Esophagus (tissue), 2 donors: Measurements from ENCODE around the gene FDXR. TPM values are rescaled to one million over a fixed set of nuclear protein-coding genes. Genes with fewer than 3 reads are reported as not detected.

Source experiments
- H3K27ac ChIP-seq, 2 donors: one replicate each; pipeline ENCODE4 v1.5.1; 2013; ENCODE audit warnings: low read depth in 2 of 2, mild to moderate bottlenecking in 2 of 2, inconsistent platforms in 1 of 2, low read length in 1 of 2, moderate library complexity in 1 of 2
- H3K27me3 ChIP-seq, 2 donors: one replicate each; pipeline ENCODE4 v1.6.1; 2013; ENCODE audit warnings: low read length in 2 of 2, control low read depth in 1 of 2, mild to moderate bottlenecking in 1 of 2; ENCODE audit not compliant: insufficient read depth in 2 of 2, control insufficient read depth in 1 of 2
- H3K36me3 ChIP-seq, 2 donors: one replicate each; pipeline ENCODE4 v1.6.1; 2013; ENCODE audit warnings: low read length in 1 of 2; ENCODE audit not compliant: control insufficient read depth in 2 of 2, insufficient read depth in 2 of 2
- H3K4me1 ChIP-seq, 2 donors: one replicate each; pipeline ENCODE4 v1.6.1; 2013; ENCODE audit warnings: low read length in 1 of 2; ENCODE audit not compliant: control insufficient read depth in 2 of 2, insufficient read depth in 2 of 2
- H3K4me3 ChIP-seq, 2 donors: one replicate each; pipeline ENCODE4 v1.5.1; 2013; ENCODE audit warnings: low read length in 2 of 2, mild to moderate bottlenecking in 2 of 2, low read depth in 1 of 2, moderate library complexity in 1 of 2
- H3K9me3 ChIP-seq, 2 donors: one replicate each; pipeline ENCODE4 v1.6.1; 2013; ENCODE audit warnings: mild to moderate bottlenecking in 2 of 2, low read depth in 1 of 2, low read length in 1 of 2, moderate library complexity in 1 of 2; ENCODE audit not compliant: control insufficient read depth in 2 of 2, insufficient read depth in 1 of 2
- whole genome bisulfite sequencing, 2 donors: extraction: QIAGEN DNeasy Blood & Tissue Kit; methylation state at CpG; one replicate each; pipeline ENCODE4 v1.1.7; 2013; 5-methylcytosine and 5-hydroxymethylcytosine counted together
- polyA plus RNA-seq, 2 donors: library from polyadenylated mRNA; stranded (reverse); fragments of 200-250 nt; gene quantifications; one replicate each; pipeline ENCODE4 v1.2.3, GENCODE V29; 2013
- donor health status: healthy with polysubstance abuse.
- donor health status: Bipolar disorder and iron deficiency.

The FDXR gene
- polyA plus RNA-seq, 2 donors, result 13.4 to 28.9 TPM

DNA sequence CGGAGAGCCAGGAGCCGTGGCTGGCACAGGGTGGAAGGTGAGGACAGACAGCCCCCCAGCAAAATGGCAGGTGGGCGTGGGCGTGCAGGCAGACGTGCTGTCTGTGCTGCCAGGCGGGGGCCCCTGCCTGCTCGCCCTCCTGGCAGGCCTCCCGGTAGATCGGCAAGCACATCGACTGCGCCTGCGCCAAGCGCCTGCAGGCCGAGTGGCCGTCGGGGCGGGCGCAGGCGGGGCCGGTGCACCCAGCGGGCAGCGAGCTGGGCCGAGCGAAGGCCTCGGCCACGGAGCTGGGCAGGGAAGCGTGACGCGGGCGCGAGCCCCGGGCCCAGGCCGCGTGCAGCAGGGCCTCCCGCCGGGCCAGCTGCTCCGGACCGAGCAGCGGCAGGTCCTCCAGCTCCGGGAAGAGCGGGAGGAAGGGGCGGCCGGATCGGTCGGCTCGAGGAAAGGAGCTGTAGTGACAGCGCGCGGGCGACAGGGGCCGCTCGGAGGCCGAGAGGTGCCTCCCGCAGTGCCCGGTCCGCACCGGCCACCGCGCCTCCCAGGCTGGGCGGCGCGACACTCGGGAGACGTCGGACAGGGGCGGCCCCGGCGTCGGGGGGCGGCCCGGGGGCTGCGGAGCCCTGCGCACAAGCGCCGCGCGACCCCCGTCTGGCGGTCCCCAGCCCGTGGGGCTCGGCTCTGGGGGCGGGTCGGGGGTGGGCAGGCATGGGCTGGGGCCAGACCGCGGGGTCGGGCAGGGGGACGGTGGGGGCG is 30.0 kb downstream of the FDXR start:
- Histone ChIP-seq H3K4me1 (peaks cover 3 to 20% of the 10 kb centered on the region in 2 donors), H3K4me3 (peak overlapping the region; percentile 44 to 48), H3K27ac (no peak overlapping the region), H3K36me3 (peaks cover 0 to 4% of the 10 kb centered on the region in 2 donors), H3K9me3 (no peaks in the 10 kb centered on the region), H3K27me3 (no peaks in the 10 kb centered on the region)
- 3 to 5% methylated on average over 47 to 88 of the region's 88 CpGs for WGBS, 2 donors

DNA sequence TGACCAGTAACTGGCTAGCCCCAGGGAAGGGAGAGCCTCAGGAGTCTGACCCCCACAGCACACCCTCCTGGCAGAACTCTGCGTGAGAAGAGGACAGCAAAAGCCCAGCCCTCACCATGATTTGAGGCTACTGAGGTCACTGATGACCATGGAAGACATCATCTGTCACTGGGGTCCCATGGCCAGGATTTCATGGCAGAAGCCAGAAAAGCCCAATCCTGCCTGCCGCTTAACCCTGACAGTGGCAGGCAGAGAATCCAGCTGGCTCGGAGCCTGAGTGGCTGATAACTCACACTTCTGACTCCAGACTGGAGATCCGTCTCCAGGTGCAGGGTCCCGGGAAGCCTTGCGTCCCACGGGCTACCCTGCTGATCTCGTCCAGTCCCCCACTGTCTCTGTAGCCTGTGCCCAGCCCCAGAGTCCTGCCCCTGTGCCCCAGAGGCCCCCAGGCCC is 30.6 kb downstream of the FDXR start:
- no peaks in the 10 kb centered on the region for H3K27me3 ChIP-seq
- no peaks in the 10 kb centered on the region for H3K9me3 ChIP-seq
- H3K4me1 ChIP-seq, result peaks cover 3 to 20% of the 10 kb centered on the region in 2 donors
- H3K36me3 ChIP-seq, result peaks cover 0 to 9% of the 10 kb centered on the region in 2 donors
- H3K27ac ChIP-seq, result no peak overlapping the region
- 21 to 36% methylated on average over 8 of the region's 8 CpGs for WGBS, 2 donors
- peak overlapping the region in 1 of 2 donors; percentile 48 for H3K4me3 ChIP-seq

DNA sequence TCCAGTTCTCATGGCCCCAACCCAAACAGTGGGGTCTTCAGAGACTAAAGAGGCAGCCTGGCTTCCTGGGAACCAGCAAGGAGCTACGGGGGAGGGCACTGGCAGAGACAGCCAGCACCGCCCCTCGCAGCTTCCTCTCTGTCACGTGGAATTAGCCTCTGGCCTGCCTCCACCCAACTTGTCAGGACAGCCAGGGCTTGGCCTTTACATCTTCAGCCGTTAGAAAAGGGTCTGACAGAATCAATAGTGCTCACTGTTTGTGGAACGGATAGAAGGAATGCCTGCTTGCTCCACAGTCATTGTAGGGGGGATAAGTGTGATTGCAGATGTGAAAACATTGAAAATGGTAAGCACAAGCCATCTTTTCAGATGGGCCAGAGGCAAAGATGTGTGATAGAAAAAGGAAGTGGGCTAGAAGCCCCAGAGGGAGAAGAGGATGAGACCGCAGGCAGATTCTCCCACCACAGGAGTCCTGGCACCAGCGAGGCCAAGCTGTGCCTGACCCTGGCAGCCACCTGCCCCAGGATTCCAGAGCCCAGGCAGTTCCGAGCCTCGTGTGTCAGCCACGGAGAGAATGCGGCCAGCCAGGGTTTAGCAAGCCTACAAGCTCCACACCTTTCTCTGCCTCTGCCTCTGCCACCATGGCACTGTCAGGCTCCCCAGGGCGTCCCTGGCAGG is 31.7 kb downstream of the FDXR start:
- Histone ChIP-seq H3K4me1 (peaks cover 3 to 20% of the 10 kb centered on the region in 2 donors), H3K9me3 (no peaks in the 10 kb centered on the region), H3K4me3 (no peak overlapping the region), H3K27ac (peak overlapping the region in 1 of 2 donors; percentile 10), H3K27me3 (no peaks in the 10 kb centered on the region), H3K36me3 (peaks cover 4 to 19% of the 10 kb centered on the region in 2 donors)
- 27 to 39% methylated on average over 13 of the region's 13 CpGs for WGBS, 2 donors

DNA sequence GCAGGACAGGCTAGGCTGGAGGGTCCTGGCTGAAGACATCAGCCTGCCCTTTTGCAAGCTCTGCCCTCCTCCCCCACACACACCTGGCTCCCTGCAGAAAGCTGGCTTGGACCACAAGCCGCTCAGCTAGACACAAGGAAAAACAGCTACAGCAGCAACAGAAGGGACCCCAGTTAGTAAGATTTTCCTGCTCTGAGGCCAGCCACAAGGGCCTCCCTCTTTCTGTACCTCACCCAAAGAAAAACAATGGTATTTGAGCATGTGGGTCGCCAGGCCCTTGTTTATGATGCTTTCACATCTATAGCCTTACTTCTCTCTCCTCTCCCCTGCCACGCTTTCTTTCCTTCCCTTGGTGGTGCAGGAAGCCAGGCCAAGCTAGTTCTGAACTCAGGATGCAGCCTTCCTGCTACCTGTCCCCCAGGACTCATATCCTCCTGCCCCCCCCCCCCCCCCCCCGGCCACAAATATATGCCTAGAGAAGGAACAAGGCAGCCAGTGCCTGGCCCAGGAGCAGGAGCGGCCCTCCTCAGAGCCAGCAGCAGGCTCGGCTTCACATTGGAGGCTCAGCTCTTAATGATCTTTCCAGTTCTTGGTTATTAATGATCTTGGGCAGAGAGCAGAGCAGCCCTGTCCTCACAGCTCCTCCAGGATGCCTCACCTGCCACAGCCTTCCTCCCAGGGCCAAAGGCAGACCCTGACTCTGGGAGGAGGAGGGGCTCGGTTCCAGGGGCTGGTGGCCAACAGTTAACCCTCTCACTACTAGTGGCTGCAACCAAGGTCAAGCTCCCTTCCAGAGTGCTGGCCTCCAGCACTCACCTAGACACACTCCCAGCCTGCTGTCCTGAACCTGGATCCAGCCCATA is 32.6 kb downstream of the FDXR start:
- Histone ChIP-seq H3K27ac (no peak overlapping the region), H3K36me3 (peaks cover 4 to 28% of the 10 kb centered on the region in 2 donors), H3K27me3 (no peaks in the 10 kb centered on the region), H3K4me3 (no peak overlapping the region), H3K4me1 (peaks cover 3 to 15% of the 10 kb centered on the region in 2 donors), H3K9me3 (no peaks in the 10 kb centered on the region)
- 47 to 61% methylated on average over 6 to 7 of the region's 7 CpGs for WGBS, 2 donors

DNA sequence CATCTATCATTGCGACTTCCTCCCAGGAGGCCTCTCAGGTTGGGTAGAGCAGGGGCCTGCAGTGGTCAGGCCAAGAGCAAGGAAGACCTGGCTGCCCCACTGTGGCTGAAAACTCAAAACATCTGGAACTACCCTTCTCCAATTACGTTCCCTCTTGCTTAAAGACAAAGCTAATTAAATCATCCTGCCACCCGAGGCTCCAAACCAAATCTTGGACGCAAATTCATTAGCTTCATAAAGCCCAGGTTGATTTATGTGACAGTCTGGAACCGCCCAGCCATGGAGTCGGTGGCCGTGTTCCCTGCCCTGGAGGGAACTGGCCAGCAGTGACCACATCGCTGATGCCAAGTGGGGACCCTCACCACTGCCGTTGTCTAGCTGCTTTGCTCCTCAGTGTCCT is 34.5 kb downstream of the FDXR start:
- Histone ChIP-seq H3K4me3 (no peak overlapping the region), H3K36me3 (peaks cover 4 to 28% of the 10 kb centered on the region in 2 donors), H3K9me3 (no peaks in the 10 kb centered on the region), H3K27me3 (no peaks in the 10 kb centered on the region), H3K27ac (no peak overlapping the region), H3K4me1 (peaks cover 3 to 14% of the 10 kb centered on the region in 2 donors)
- 82% methylated on average over 9 of the region's 9 CpGs for WGBS, 2 donors

DNA sequence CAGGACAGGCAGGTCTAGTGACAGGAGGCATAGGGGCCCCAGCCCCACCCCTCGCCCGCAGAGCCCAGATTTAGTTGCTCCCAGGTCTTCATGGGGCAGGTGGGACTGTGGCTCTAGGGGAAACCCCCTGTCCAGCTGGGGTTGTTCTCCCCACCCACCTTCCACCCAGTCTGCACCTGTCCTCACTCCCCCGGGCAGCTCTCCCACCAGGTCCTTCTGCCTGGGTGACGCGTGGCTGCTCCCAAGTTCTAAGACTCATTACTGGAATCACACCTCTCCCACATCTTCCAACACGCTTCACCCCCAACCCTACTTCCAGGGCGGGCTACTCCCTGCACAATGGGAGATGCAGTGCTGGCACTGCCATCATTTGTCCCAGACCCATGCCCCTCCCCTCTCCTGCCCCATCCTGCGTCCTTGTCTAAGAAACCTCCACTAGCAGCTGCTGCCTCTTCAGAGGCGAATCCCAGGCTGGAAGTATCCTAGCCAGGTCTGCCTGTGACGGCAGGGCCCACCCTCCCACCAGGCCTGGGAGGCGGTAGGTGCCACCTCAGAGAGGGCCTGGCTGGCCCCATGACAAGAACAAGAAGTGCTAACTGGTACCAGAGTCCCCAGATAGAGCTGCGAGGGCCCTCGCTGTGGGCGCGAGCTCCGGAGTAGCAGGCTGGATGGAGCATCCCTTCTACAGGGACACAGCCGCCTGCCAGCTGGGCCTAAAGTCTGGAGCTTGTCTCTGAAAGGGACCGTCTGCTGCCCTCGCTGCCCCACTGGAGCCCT is 35.9 kb downstream of the FDXR start:
- peaks cover 4 to 28% of the 10 kb centered on the region in 2 donors for H3K36me3 ChIP-seq
- no peaks in the 10 kb centered on the region for H3K9me3 ChIP-seq
- H3K27ac ChIP-seq, result no peak overlapping the region
- no peaks in the 10 kb centered on the region for H3K27me3 ChIP-seq
- WGBS, 2 donors, result 95 to 96% methylated on average over 19 of the region's 19 CpGs
- H3K4me1 ChIP-seq, result peaks cover 0 to 6% of the 10 kb centered on the region in 2 donors
- no peak overlapping the region for H3K4me3 ChIP-seq

DNA sequence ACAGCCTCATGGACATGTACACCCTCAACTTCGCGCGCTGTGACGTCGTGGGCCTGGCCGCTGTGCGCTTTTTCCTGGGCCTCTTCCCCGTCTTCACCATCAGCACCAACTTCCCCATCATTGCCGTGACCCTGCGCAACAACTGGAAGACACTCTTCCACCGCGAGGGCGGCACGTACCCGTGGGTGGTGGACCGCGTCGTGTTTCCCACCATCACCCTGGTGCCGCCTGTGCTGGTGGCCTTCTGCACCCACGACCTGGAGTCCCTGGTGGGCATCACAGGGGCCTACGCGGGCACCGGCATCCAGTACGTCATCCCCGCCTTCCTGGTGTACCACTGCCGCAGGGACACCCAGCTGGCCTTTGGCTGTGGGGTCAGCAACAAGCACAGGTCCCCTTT is 36.6 kb downstream of the FDXR start:
- 92 to 96% methylated on average over 26 of the region's 26 CpGs for WGBS, 2 donors
- H3K9me3 ChIP-seq, result no peaks in the 10 kb centered on the region

DNA sequence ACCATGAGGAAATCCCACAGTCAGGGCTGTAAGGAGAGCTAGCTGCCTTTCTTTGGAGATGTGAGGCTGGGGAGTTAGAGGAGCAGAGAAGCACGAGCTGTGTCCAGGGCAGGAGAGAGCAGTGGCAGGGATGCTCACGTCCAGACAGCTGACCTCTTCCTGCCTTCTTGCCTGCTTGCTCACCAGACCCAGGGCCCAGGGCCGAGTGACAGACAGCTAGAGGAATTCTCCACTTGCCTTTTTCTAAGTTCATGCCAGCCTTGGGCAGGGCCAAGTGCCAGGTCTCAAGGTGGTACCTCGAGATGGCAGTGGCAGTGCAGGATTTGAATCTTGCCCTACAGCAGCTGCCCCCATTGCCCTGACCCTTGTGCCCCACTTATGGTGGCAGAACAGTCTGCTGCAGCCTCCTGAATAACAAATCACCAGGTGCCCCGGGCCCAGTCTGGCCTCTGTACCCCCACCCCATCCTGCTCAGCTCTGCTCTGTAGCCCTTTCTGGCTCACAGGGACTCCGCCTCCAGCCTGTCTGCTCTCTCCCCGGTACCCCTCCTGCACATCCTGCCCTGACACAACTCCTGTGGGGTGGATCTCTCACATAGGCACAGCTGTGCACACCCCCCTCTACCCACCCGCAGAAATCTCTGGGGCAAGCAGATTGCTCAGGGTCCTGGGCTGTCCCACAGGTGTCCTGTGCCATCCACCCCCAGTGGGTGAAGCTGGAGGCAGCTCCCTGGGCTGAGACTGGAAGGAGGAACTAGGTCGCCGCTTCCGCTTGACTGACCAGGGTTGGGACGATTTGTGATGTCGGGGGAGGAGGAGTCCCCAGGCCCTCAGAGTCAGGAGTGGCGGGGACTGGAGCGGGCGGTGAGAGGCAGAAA is 39.1 kb downstream of the FDXR start:
- no peaks in the 10 kb centered on the region for H3K9me3 ChIP-seq
- H3K4me1 ChIP-seq, result no peaks in the 10 kb centered on the region
- WGBS, 2 donors, result 77 to 78% methylated on average over 16 of the region's 16 CpGs
- no peak overlapping the region for H3K27ac ChIP-seq
- H3K27me3 ChIP-seq, result no peaks in the 10 kb centered on the region
- H3K36me3 ChIP-seq, result peaks cover 11 to 36% of the 10 kb centered on the region in 2 donors
- H3K4me3 ChIP-seq, result no peak overlapping the region

More for the DNA sequence above, 36.6 kb downstream of the FDXR start:
- Histone ChIP-seq H3K27me3 (no peaks in the 10 kb centered on the region), H3K4me3 (no peak overlapping the region), H3K4me1 (peaks cover 0 to 3% of the 10 kb centered on the region in 2 donors), H3K36me3 (peaks cover 4 to 28% of the 10 kb centered on the region in 2 donors), H3K27ac (no peak overlapping the region)
